GM21390 (cell line): ENCODE data around the gene TM7SF2.

Source experiments
- ATAC-seq: cut with Tn5 transposase; IDR thresholded peaks from one replicate; pipeline ENCODE4 v1.9.1; 2021; ENCODE audit not compliant: unreplicated experiment

Gene TM7SF2

DNA sequence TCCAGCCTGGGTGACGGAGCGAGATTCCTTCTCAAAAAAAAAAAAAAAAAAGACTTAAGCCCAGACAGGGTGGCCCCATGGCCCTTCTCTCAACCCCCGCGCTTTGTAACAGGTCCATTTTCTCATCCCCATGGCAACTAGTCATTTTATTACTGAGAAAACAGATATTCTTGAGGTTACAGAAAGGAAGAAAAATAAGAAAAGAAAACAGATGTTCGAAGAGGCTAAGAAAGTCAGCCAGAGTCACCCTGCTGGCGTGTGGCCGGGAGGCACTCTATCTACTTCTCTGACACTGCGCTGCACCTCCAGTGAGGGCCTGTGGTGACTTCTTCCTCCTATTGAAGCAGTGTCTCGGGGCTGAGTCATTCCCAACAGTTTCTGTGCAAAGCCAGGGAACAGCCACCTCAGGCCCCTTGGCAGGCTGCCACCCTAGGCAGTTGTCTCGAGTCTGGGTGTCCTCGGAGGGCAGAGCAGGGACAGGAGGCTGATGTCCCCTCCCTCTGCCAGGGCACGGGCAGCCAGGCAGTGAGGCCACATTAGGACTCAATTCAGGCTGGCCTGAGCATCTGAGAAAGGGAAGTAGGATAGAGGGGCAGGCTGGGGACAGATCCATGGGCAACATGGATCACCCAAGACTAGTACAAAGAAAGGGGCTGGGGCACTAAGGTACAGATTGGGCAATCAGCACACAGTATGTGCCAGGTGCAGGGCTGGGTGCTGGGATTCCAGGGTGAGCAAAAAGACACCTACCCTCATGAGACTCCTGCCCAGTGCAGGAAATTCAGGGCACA, 39.0 kb downstream of the TM7SF2 start:
- no peak for ATAC-seq

- ATAC-seq, result no peak
These were observed 39.7 kb downstream of the TM7SF2 start for GRCh38 chr11:65151331-65151899.

GRCh38 chr11:65152122-65152521, 40.5 kb downstream of the TM7SF2 start:
- no peak for ATAC-seq

DNA sequence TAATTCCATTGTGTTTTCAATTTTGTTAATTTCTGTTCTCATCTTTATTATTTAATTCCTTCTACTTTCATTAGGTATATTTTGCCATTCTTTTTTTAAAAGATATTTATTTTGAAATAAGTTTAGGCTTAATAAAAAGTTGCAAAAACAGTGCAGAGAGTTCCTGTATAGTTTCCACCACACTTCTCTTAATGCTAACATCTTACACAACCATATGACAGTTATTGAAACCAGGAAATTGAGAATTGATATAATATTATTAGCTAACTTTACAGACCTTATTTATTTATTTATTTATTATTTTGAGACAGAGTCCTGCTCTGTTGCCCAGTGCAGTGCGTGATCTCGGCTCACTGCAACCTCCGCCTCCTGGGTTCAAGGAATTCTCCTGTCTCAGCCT, 44.6 kb downstream of the TM7SF2 start:
- no peak for ATAC-seq

GRCh38 chr11:65156926-65157325, 45.3 kb downstream of the TM7SF2 start:
- no peak for ATAC-seq

GRCh38 chr11:65157336-65157735, 45.7 kb downstream of the TM7SF2 start:
- ATAC-seq, result no peak

DNA sequence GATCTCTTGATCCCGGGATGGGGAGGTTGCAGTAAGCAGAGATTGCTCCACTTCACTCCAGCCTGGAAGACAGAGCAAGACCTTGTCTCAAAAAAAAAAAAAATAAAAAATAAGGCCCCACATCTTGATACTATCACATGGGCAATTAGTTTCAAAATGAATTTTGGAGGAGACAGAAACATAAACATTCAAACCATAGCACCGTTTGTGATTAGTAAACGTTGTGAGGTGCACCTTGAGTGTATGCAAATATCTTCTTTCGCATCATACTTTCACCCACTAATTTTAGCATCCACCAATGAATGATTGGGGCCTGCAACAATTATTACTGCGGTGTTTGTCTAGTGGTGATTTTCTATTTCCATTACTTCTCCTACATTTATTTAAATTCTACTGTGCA, 47.3 kb downstream of the TM7SF2 start:
- peak; percentile 75 for ATAC-seq

- no peak for ATAC-seq
These were observed 49.0 kb downstream of the TM7SF2 start for GRCh38 chr11:65160643-65161042.

- no peak for ATAC-seq
These were observed 52.0 kb downstream of the TM7SF2 start for GRCh38 chr11:65163684-65164083.
